SK-N-MC (cell line): ENCODE measurements around the gene YTHDF1.

ENCODE experiments used
- EZH2 ChIP-seq: fragments of 200-600 bp; sonication (generic); IDR thresholded peaks from one replicate; pipeline ENCODE4 v1.6.1; 2017; ENCODE audit warnings: antibody characterized with exemption
- FOXP2 ChIP-seq: optimal IDR thresholded peaks from 2 replicates; pipeline ENCODE3; 2011; ENCODE audit warnings: mild to moderate bottlenecking, moderate library complexity; ENCODE audit not compliant: insufficient read depth; ENCODE audit errors: extremely low read length, control extremely low read depth
- POLR2AphosphoS5 ChIP-seq: IDR thresholded peaks from 2 replicates; pipeline ENCODE4 v1.6.1; 2012; ENCODE audit warnings: mild to moderate bottlenecking, low read depth, low read length, borderline replicate concordance

- TF ChIP-seq EZH2 (no peak), POLR2AphosphoS5 (no peak), FOXP2 (no peak)
These were observed 41.5 kb downstream of the YTHDF1 start for GRCh38 chr20:63174309-63175037.
